Keratinocyte (primary cell): ENCODE data around the gene TERB1. TPM values are rescaled to one million over a fixed set of nuclear protein-coding genes. Genes with fewer than 3 reads are reported as not detected.

Experiments
- DNase-seq: peaks from one replicate; pipeline ENCODE4 v3.0.0-alpha.2; 2011; ENCODE audit warnings: low read depth, missing footprints, low spot score
- FAIRE-seq: peaks from 2 replicates; lab custom pipeline; 2011; peaks lifted over from hg19 to GRCh38; lab: Jason Lieb, UNC
- H2AFZ ChIP-seq: 2 replicates; pipeline ENCODE4 v1.6.0; 2012; ENCODE audit warnings: low read length, control low read depth, inconsistent platforms; ENCODE audit not compliant: control insufficient read depth
- H3K27ac ChIP-seq: 2 replicates; pipeline ENCODE4 v1.5.1; 2011; ENCODE audit warnings: low read length; ENCODE audit not compliant: control insufficient read depth, insufficient read depth
- H3K27me3 ChIP-seq: 3 replicates; pipeline ENCODE4 v1.6.0; 2011; ENCODE audit warnings: low read length; ENCODE audit not compliant: control insufficient read depth, insufficient read depth; ENCODE audit errors: extremely low read depth
- H3K36me3 ChIP-seq, 2 experiments: 2 replicates in 1 of 2; 3 replicates in 1 of 2; pipeline ENCODE4 v1.5.1; 2011; ENCODE audit warnings: low read length in 2 of 2, mild to moderate bottlenecking in 1 of 2; ENCODE audit not compliant: control insufficient read depth in 2 of 2, insufficient read depth in 2 of 2; ENCODE audit errors: extremely low read depth in 1 of 2
- H3K4me1 ChIP-seq: 3 replicates; pipeline ENCODE4 v1.5.1; 2011; ENCODE audit warnings: low read length; ENCODE audit not compliant: control insufficient read depth, insufficient read depth; ENCODE audit errors: extremely low read depth
- H3K4me2 ChIP-seq: 3 replicates; pipeline ENCODE4 v1.6.0; 2011; ENCODE audit warnings: low read depth, low read length; ENCODE audit not compliant: control insufficient read depth, insufficient read depth; ENCODE audit errors: extremely low read depth
- H3K4me3 ChIP-seq, 3 experiments: fragments of 200-600 bp in 1 of 3; sonication (generic) in 1 of 3; 2 replicates in 2 of 3; 3 replicates in 1 of 3; pipeline ENCODE4 v1.5.1; 2011 to 2016; ENCODE audit warnings: low read length in 3 of 3, mild to moderate bottlenecking in 3 of 3, control low read depth in 2 of 3, inconsistent platforms in 1 of 3, low read depth in 1 of 3, mixed read lengths in 1 of 3, mixed run types in 1 of 3, moderate library complexity in 1 of 3; ENCODE audit not compliant: control insufficient read depth in 2 of 3, insufficient read depth in 2 of 3; ENCODE audit errors: extremely low read depth in 1 of 3
- H3K79me2 ChIP-seq: 2 replicates; pipeline ENCODE4 v1.6.0; 2012; ENCODE audit warnings: low read length; ENCODE audit not compliant: control insufficient read depth, insufficient read depth
- H3K9ac ChIP-seq: 3 replicates; pipeline ENCODE4 v1.6.0; 2011; ENCODE audit warnings: low read length; ENCODE audit not compliant: control insufficient read depth, insufficient read depth; ENCODE audit errors: extremely low read depth
- H3K9me1 ChIP-seq: 3 replicates; pipeline ENCODE4 v1.6.0; 2011; ENCODE audit warnings: low read length; ENCODE audit not compliant: control insufficient read depth, insufficient read depth; ENCODE audit errors: extremely low read depth
- H3K9me3 ChIP-seq: 2 replicates; pipeline ENCODE4 v1.5.1; 2012; ENCODE audit warnings: low read depth, low read length; ENCODE audit not compliant: control insufficient read depth
- H4K20me1 ChIP-seq: 3 replicates; pipeline ENCODE4 v1.6.0; 2011; ENCODE audit warnings: low read length; ENCODE audit not compliant: control insufficient read depth, insufficient read depth; ENCODE audit errors: extremely low read depth
- EZH2 ChIP-seq: IDR thresholded peaks from one replicate; pipeline ENCODE4 v1.6.1; 2012; ENCODE audit warnings: inconsistent platforms, mild to moderate bottlenecking, low read length, moderate library complexity
- dilution Hi-C: fragments of 300-500 bp; cut with MboI; formaldehyde crosslinking; loops from one replicate; pipeline ENCODE4 v1.7.0; 2020; ENCODE audit warnings: low sequenced_read_pairs; ENCODE audit not compliant: extremely low pct_ligation_motif_present
- polyA plus RNA-seq, 5 experiments: library from polyadenylated mRNA; depleted of rRNA in 3 of 5; stranded (reverse) in 3 of 5; stranded (forward) in 1 of 5; unstranded in 1 of 5; fragments of >200 nt; gene quantifications; 1 replicate in 1 of 5; 2 replicates in 3 of 5; 3 replicates in 1 of 5; pipeline versions ENCODE4 v1.2.1 to v1.2.3, GENCODE V29; 2011 to 2012; ENCODE audit warnings: missing spikeins in 2 of 5, low read depth in 1 of 5, low replicate concordance in 1 of 5
- TF ChIP-seq, protein P1 (sequence below), 3 experiments: IDR thresholded peaks in 1 of 3; conservative IDR thresholded peaks in 1 of 3; optimal IDR thresholded peaks in 1 of 3; 2 replicates in 2 of 3; 3 replicates in 1 of 3; pipeline versions ENCODE3 to v1.5.1; 2011; ENCODE audit warnings: low read length in 3 of 3, mild to moderate bottlenecking in 3 of 3, moderate library complexity in 2 of 3, control low read depth in 1 of 3, inconsistent platforms in 1 of 3; ENCODE audit not compliant: insufficient read depth in 2 of 3; ENCODE audit errors: extremely low read depth in 1 of 3

The TERB1 gene
- polyA plus RNA-seq, 1 donor (not counting 4 experiments of a cell fraction or from before 2014, with no cell fraction given), result 0.22 TPM

- H4K20me1 ChIP-seq, result no peaks in the 10 kb centered on the region
- no peak overlapping the region for H3K4me2 ChIP-seq
- H3K9ac ChIP-seq, result no peak overlapping the region
- no peaks in the 10 kb centered on the region for H3K79me2 ChIP-seq
- no peak overlapping the region for H3K27ac ChIP-seq
- DNase-seq, result no peak
- H3K36me3 ChIP-seq, result no peaks in the 10 kb centered on the region
- no peaks in the 10 kb centered on the region for H3K9me3 ChIP-seq
- dilution Hi-C loops, result no loop called here
- FAIRE-seq, result no peak
- H2AFZ ChIP-seq, result no peak overlapping the region
- H3K4me3 ChIP-seq, result no peak overlapping the region
- no peak for TF ChIP-seq EZH2
- TF ChIP-seq, protein P1, sequence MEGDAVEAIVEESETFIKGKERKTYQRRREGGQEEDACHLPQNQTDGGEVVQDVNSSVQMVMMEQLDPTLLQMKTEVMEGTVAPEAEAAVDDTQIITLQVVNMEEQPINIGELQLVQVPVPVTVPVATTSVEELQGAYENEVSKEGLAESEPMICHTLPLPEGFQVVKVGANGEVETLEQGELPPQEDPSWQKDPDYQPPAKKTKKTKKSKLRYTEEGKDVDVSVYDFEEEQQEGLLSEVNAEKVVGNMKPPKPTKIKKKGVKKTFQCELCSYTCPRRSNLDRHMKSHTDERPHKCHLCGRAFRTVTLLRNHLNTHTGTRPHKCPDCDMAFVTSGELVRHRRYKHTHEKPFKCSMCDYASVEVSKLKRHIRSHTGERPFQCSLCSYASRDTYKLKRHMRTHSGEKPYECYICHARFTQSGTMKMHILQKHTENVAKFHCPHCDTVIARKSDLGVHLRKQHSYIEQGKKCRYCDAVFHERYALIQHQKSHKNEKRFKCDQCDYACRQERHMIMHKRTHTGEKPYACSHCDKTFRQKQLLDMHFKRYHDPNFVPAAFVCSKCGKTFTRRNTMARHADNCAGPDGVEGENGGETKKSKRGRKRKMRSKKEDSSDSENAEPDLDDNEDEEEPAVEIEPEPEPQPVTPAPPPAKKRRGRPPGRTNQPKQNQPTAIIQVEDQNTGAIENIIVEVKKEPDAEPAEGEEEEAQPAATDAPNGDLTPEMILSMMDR (optimal IDR thresholded peaks at IDR 0.05 in 1 of 3, IDR thresholded peaks at IDR 0.05 in 1 of 3, conservative IDR thresholded peaks at IDR 0.05 in 1 of 3; ENCODE audit: extremely low read depth in 1 of 3, insufficient read depth in 2 of 3, low read length in 3 of 3), result no peak
- H3K9me1 ChIP-seq, result no peaks in the 10 kb centered on the region
- no peaks in the 10 kb centered on the region for H3K27me3 ChIP-seq
- H3K4me1 ChIP-seq, result no peaks in the 10 kb centered on the region
Measured at GRCh38 chr16:66786551-66786950, 14.8 kb downstream of the TERB1 start.

DNA sequence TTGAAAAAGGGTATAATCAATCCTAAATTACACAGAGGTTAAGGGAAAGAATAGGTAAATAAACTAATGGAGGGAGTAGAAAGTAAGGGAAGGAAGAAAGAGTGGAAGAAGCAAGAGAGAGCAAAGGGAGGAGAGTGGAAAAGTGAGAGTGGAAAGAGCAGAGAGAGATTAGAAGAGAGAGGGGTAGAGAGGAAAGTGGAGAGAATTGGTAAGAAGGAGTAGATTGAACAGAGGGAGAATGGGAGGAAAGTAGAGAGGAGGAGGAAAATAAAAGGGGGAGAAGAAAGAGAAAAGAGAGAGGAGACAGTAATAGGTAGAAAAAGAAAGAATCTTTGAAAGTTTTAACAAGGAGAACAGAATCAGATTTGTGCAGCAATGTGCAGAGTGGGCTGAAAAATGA lies 24.9 kb downstream of the TERB1 start:
- Histone ChIP-seq H3K4me3 (no peak overlapping the region), H4K20me1 (no peaks in the 10 kb centered on the region), H3K9me1 (no peaks in the 10 kb centered on the region), H3K79me2 (no peaks in the 10 kb centered on the region), H3K4me1 (no peaks in the 10 kb centered on the region), H3K36me3 (no peaks in the 10 kb centered on the region), H3K9me3 (no peaks in the 10 kb centered on the region), H3K27ac (no peak overlapping the region), H3K4me2 (no peak overlapping the region), H2AFZ (no peak overlapping the region), H3K27me3 (no peaks in the 10 kb centered on the region), H3K9ac (no peak overlapping the region)
- FAIRE-seq, result no peak
- TF ChIP-seq, protein P1 (optimal IDR thresholded peaks at IDR 0.05 in 1 of 3, IDR thresholded peaks at IDR 0.05 in 1 of 3, conservative IDR thresholded peaks at IDR 0.05 in 1 of 3; ENCODE audit: extremely low read depth in 1 of 3, insufficient read depth in 2 of 3, low read length in 3 of 3), result no peak
- no peak for TF ChIP-seq EZH2
- dilution Hi-C loops, result no loop called here
- DNase-seq, result no peak
